HepG2 (cell line): ENCODE data around the gene LIMA1. TPM values are rescaled to one million over a fixed set of nuclear protein-coding genes. Genes with fewer than 3 reads are reported as not detected.

ENCODE experiments used
- CEBPB ChIP-seq: IDR thresholded peaks from 2 replicates; pipeline ENCODE4 v1.6.1; 2011; ENCODE audit warnings: low read depth, low read length, improper control_type of control experiment, borderline replicate concordance
- CENPX ChIP-seq: sonication (generic); formaldehyde crosslinking; IDR thresholded peaks from 2 replicates; pipeline ENCODE4 v1.9.0; 2021; ENCODE audit warnings: mild to moderate bottlenecking, missing genetic modification reagents, moderate library complexity
- DZIP1 ChIP-seq: sonication (generic); formaldehyde crosslinking; IDR thresholded peaks from 2 replicates; pipeline ENCODE4 v1.5.0; 2020; ENCODE audit warnings: mild to moderate bottlenecking, missing genetic modification reagents
- EED ChIP-seq: sonication (generic); formaldehyde crosslinking; IDR thresholded peaks from 2 replicates; pipeline ENCODE4 v1.5.0; 2020; ENCODE audit warnings: mild to moderate bottlenecking, missing genetic modification reagents
- ELF1 ChIP-seq: sonication (generic); formaldehyde crosslinking; IDR thresholded peaks from 2 replicates; pipeline ENCODE4 v1.4.0; 2020; ENCODE audit warnings: missing genetic modification reagents
- GLI4 ChIP-seq: sonication (generic); formaldehyde crosslinking; IDR thresholded peaks from 2 replicates; pipeline ENCODE4 v1.5.1; 2020; ENCODE audit warnings: missing genetic modification reagents, mild to moderate bottlenecking, moderate library complexity, borderline replicate concordance
- HNF1B ChIP-seq: sonication (generic); formaldehyde crosslinking; IDR thresholded peaks from 2 replicates; pipeline ENCODE4 v1.5.1; 2020; ENCODE audit warnings: mild to moderate bottlenecking, moderate library complexity, missing genetic modification reagents
- KDM1A ChIP-seq: IDR thresholded peaks from 2 replicates; pipeline ENCODE4 v1.6.1; 2016; ENCODE audit warnings: missing compliant biosample characterization
- PCBP2 ChIP-seq: fragments of 200-400 bp; formaldehyde crosslinking; optimal IDR thresholded peaks from 2 replicates; pipeline ENCODE3; 2018; ENCODE audit warnings: low read length, low read depth; ENCODE audit not compliant: poor library complexity, severe bottlenecking
- SKIL ChIP-seq: sonication (generic); formaldehyde crosslinking; IDR thresholded peaks from 2 replicates; pipeline ENCODE4 v1.8.0; 2022; ENCODE audit warnings: missing genetic modification reagents, mild to moderate bottlenecking, moderate library complexity, borderline replicate concordance
- SPEN ChIP-seq: sonication (generic); formaldehyde crosslinking; IDR thresholded peaks from 2 replicates; pipeline ENCODE4 v1.5.1; 2020; ENCODE audit warnings: low read depth, mild to moderate bottlenecking, missing genetic modification reagents
- THYN1 ChIP-seq: sonication (generic); formaldehyde crosslinking; IDR thresholded peaks from 2 replicates; pipeline ENCODE4 v1.8.1; 2023; ENCODE audit warnings: low read depth, mild to moderate bottlenecking, moderate library complexity, missing genetic modification reagents, borderline replicate concordance
- ZBTB34 ChIP-seq: sonication (generic); formaldehyde crosslinking; IDR thresholded peaks from 2 replicates; pipeline ENCODE4 v1.8.0; 2022; ENCODE audit warnings: mild to moderate bottlenecking, missing genetic modification reagents
- ZBTB7B ChIP-seq: sonication (generic); formaldehyde crosslinking; IDR thresholded peaks from 2 replicates; pipeline ENCODE4 v1.4.0; 2020; ENCODE audit warnings: missing genetic modification reagents
- ZNF362 ChIP-seq: sonication (generic); formaldehyde crosslinking; IDR thresholded peaks from 2 replicates; pipeline ENCODE4 v1.4.0; 2020; ENCODE audit warnings: missing genetic modification reagents, mild to moderate bottlenecking, borderline replicate concordance
- ZNF441 ChIP-seq: sonication (generic); formaldehyde crosslinking; IDR thresholded peaks from 2 replicates; pipeline ENCODE4 v1.7.0; 2021; ENCODE audit warnings: missing genetic modification reagents, borderline replicate concordance
- ZNF598 ChIP-seq: sonication (generic); formaldehyde crosslinking; IDR thresholded peaks from 2 replicates; pipeline ENCODE4 v1.5.1; 2020; ENCODE audit warnings: mild to moderate bottlenecking, missing genetic modification reagents, borderline replicate concordance
- ZNF652 ChIP-seq: IDR thresholded peaks from 2 replicates; pipeline ENCODE4 v1.6.1; 2016; ENCODE audit warnings: low read depth, borderline replicate concordance
- ZNF781 ChIP-seq: sonication (generic); formaldehyde crosslinking; IDR thresholded peaks from 2 replicates; pipeline ENCODE4 v1.5.1; 2020; ENCODE audit warnings: borderline replicate concordance, mild to moderate bottlenecking, missing genetic modification reagents; ENCODE audit errors: not compliant biosample characterization
- ZNF782 ChIP-seq: sonication (generic); formaldehyde crosslinking; IDR thresholded peaks from 2 replicates; pipeline ENCODE4 v1.4.0; 2020; ENCODE audit warnings: missing genetic modification reagents, mild to moderate bottlenecking, borderline replicate concordance
- polyA plus RNA-seq, 8 experiments: library from polyadenylated mRNA; depleted of rRNA in 3 of 8; stranded (reverse) in 7 of 8; unstranded in 1 of 8; fragments of >200 nt; fragmentation: Illumina TruSeq in 4 of 8; extraction: Trizol in 4 of 8; gene quantifications; 2 replicates each; pipeline versions ENCODE4 v1.2.1 to v1.2.3, GENCODE V29; 2011 to 2016; ENCODE audit warnings: low read depth in 4 of 8, missing spikeins in 1 of 8, mixed read lengths in 1 of 8; ENCODE audit not compliant: insufficient read depth in 1 of 8
- total RNA-seq, 5 experiments: library from RNA; depleted of rRNA; stranded (reverse); fragments of >200 nt; fragmentation: Illumina TruSeq; extraction: Trizol; gene quantifications; 2 replicates each; pipeline ENCODE4 v1.2.3, GENCODE V29; 2016; ENCODE audit warnings: low read depth in 1 of 5

LIMA1 gene
- total and polyA plus RNA-seq, 2 of the 13 experiments (the other 11 are each of a cell fraction or from before 2014, with no cell fraction given), result 13.0 to 19.8 TPM

- no peak for TF ChIP-seq ZNF362 (CRISPR knock-in tag)
- no peak for TF ChIP-seq ZBTB7B (CRISPR knock-in tag)
- TF ChIP-seq ZNF782, result no peak
- TF ChIP-seq ZNF441 (CRISPR knock-in tag), result peak; percentile 49; the same call in 1 of the 2 replicates
- TF ChIP-seq ZBTB34 (CRISPR knock-in tag), result no peak
- no peak for TF ChIP-seq CEBPB
- TF ChIP-seq ELF1 (CRISPR knock-in tag), result no peak
- TF ChIP-seq PCBP2, result no peak
- TF ChIP-seq ZNF781, result no peak
- no peak for TF ChIP-seq CENPX (CRISPR knock-in tag)
- TF ChIP-seq EED, result no peak; the same call in 1 of the 2 replicates
- no peak for TF ChIP-seq GLI4
- no peak for TF ChIP-seq SKIL (CRISPR knock-in tag)
- peak; percentile 60; the same call in 1 of the 2 replicates for TF ChIP-seq DZIP1 (CRISPR knock-in tag)
- no peak for TF ChIP-seq THYN1 (CRISPR knock-in tag)
- peak; percentile 38; the same call in 1 of the 2 replicates for TF ChIP-seq SPEN (CRISPR knock-in tag)
- TF ChIP-seq KDM1A (CRISPR knock-in tag), result no peak
- TF ChIP-seq ZNF652 (CRISPR knock-in tag), result no peak
- TF ChIP-seq ZNF598 (CRISPR knock-in tag), result peak; percentile 79; the same call in 1 of the 2 replicates
- TF ChIP-seq HNF1B (CRISPR knock-in tag), result peak; percentile 50; the same call in 1 of the 2 replicates
Measured at GRCh38 chr12:50283229-50283923, at the start of gene LIMA1 (continued).
